Measurements from ENCODE around the gene PRAME.
"Not testable (repeated sequence)": the region's sequence is repeated elsewhere in the genome, so short reads cannot be mapped to it uniquely, and the experiment has no call there.

Gene PRAME

DNA sequence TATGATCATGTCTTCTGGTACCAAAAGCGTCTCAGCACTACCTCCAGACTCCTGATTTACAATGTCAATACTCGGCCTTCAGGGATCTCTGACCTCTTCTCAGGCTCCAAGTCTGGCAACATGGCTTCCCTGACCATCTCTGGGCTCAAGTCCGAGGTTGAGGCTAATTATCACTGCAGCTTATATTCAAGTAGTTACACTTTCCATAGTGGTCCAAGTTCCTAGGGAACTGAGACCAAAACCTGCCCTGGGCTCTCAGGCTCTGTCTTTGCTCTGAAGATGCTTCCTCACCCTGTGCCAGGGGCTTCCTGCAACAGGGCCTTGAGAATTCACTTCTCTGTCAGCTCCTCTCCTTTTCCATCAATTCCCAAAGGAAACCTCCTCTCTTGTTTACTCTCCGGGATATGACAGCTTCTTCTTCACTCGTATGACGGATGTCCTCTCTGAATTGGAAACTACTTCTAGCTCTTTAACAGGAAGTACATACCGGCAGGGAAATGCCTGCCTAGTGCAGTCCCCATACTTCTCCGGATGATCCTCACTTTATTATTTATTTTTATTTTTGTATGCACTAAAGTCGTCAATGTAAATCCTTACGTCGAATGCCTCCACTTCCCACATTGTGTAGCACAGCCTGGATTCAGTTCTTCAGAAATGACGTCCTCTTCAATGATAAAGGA is 29.6 kb upstream of the PRAME start:
- H3K4me3 ChIP-seq (ENCODE audit: low read depth, low read length), result no peak overlapping the region
- TF ChIP-seq CTCF (IDR thresholded peaks at IDR 0.05; ENCODE audit: insufficient read depth, low read depth, low read length, missing control alignments), result no peak
- no peak for DNase-seq (ENCODE audit: low read depth)

GRCh38 chr22:22587577-22588188 is 28.6 kb upstream of the PRAME start:
- DNase-seq (ENCODE audit: low read depth), result no peak
- TF ChIP-seq CTCF (IDR thresholded peaks at IDR 0.05; ENCODE audit: insufficient read depth, low read depth, low read length, missing control alignments), result no peak
- H3K4me3 ChIP-seq (ENCODE audit: low read depth, low read length), result no peak overlapping the region

DNA sequence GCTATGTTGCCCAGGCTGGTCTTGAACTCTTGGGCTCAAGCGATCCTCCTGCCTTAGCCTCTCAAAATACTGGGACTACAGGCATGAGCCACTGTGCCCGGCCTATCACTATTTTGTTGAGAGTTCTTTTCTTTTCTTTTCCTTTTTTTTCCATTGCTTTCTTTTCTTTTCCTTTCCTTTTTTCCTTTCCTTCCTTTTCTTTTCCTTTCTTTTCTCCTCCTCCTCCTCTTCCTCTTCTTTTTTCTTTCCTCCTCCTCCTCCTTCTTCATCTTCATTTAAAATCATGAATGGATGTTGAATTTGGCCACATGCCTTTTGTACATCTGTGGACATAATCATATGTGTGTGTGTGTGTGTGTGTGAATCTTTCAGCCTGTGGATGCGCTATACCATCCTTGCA is 25.7 kb upstream of the PRAME start:
- no peak overlapping the region for H3K4me3 ChIP-seq (ENCODE audit: low read depth, low read length)
- DNase-seq (ENCODE audit: low read depth), result no peak
- TF ChIP-seq CTCF (IDR thresholded peaks at IDR 0.05; ENCODE audit: insufficient read depth, low read depth, low read length, missing control alignments), result no peak

- TF ChIP-seq CTCF (IDR thresholded peaks at IDR 0.05; ENCODE audit: insufficient read depth, low read depth, low read length, missing control alignments), result no peak
- no peak overlapping the region for H3K4me3 ChIP-seq (ENCODE audit: low read depth, low read length)
- no peak for DNase-seq (ENCODE audit: low read depth)
Observed at GRCh38 chr22:22583030-22583429, 24.0 kb upstream of the PRAME start.

GRCh38 chr22:22581524-22581923 is 22.5 kb upstream of the PRAME start:
- H3K4me3 ChIP-seq (ENCODE audit: low read depth, low read length); DNase-seq (ENCODE audit: low read depth): not testable (repeated sequence)

GRCh38 chr22:22579869-22580604 is 21.0 kb upstream of the PRAME start:
- no peak overlapping the region for H3K4me3 ChIP-seq (ENCODE audit: low read depth, low read length)
- DNase-seq (ENCODE audit: low read depth), result no peak
- no peak for TF ChIP-seq CTCF (IDR thresholded peaks at IDR 0.05; ENCODE audit: insufficient read depth, low read depth, low read length, missing control alignments)

DNA sequence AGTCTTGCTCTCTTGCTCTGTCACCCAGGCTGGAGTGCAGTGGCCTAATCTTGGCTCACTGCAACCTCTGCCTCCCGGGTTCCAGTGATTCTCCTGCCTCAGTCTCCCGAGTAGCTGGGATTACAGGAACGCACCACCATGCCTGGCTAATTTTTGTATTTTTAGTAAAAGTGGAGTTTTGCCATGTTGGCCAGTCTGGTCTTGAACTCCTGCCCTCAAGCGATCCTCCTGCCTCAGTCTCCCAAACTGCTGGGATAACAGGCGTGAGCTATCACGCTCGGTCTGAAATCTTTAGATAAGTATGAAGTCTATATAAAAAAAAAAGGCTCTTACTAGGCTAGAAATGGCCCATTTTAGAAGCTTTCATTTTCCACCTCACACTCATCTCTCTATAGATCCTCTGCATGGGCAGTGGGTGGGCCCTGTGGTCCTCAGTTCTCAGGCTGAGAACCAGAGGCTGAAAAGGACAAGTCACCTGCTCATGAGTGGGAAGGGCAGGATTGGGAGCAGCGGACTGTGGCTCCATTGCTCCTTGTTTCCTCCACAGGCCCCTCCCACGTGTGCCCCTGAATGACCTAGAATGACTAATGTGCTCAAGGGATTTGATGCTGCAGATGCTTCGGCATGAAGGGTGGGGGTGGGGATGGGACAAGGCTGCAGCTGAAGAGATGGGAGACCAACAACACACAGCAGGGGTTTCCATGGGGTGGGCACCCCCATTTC is 19.8 kb upstream of the PRAME start:
- no peak for DNase-seq (ENCODE audit: low read depth)
- no peak for TF ChIP-seq CTCF (IDR thresholded peaks at IDR 0.05; ENCODE audit: insufficient read depth, low read depth, low read length, missing control alignments)
- no peak overlapping the region for H3K4me3 ChIP-seq (ENCODE audit: low read depth, low read length)

Measured in GM12865 (cell line).